HCT116 (cell line): ENCODE measurements around the gene CRYGA. TPM values are rescaled to one million over a fixed set of nuclear protein-coding genes. Genes with fewer than 3 reads are reported as not detected.

Experiments used
- ATAC-seq: fragments of 200-7000 bp; cut with Tn5 transposase; 2 replicates; pipeline ENCODE4 v1.9.1; 2020; ENCODE audit warnings: mild to moderate bottlenecking, moderate library complexity
- BruUV-seq: library from RNA; stranded (reverse); fragments of 400-500 nt; replicated peaks from 2 replicates; lab custom pipeline; 2021; lab: Mats Ljungman, UMichigan
- CTCF ChIA-PET: fragments of 300-600 bp; sonication (Branson Sonifier 250); formaldehyde crosslinking; loops from one replicate; lab custom pipeline; 2021; ENCODE audit warnings: antibody characterized with exemption; lab: Charles Lee
- POLR2A ChIA-PET: fragments of 300-600, 350-600 bp; sonication (Branson Sonifier 250); formaldehyde crosslinking; loops from one replicate; lab custom pipeline; 2021; ENCODE audit warnings: antibody characterized with exemption; lab: Charles Lee
- RAD21 ChIA-PET, 2 experiments: fragments of 300-600 bp; sonication (Branson Sonifier 250); formaldehyde crosslinking; loops; one replicate each; lab custom pipeline; 2023; ENCODE audit warnings: low total read pairs in 2 of 2; ENCODE audit not compliant: uncharacterized antibody in 2 of 2, unreplicated experiment in 2 of 2, low non-redundant PET in 1 of 2; lab: Charles Lee
- DNase-seq: peaks from one replicate; pipeline ENCODE4 v3.0.0-alpha.2; 2010; ENCODE audit warnings: low read depth, low spot score
- H2AFZ ChIP-seq: fragments of 200-600 bp; shearing (Covaris generic), sonication (generic); 2 replicates; pipeline ENCODE4 v1.6.1; 2017; ENCODE audit warnings: low read depth, mixed run types, mixed read lengths, antibody characterized with exemption, low read length; ENCODE audit not compliant: poor library complexity, severe bottlenecking
- H3K27ac ChIP-seq: 2 replicates; pipeline ENCODE4 v1.5.1; 2012; ENCODE audit warnings: low read depth, low read length
- H3K27me3 ChIP-seq: fragments of 200-600 bp; sonication (generic); 2 replicates; pipeline ENCODE4 v1.6.1; 2016; ENCODE audit warnings: mixed run types, low read length, mixed read lengths; ENCODE audit not compliant: insufficient read depth
- H3K36me3 ChIP-seq, 2 experiments: fragments of 200-500 bp in 1 of 2; fragments of 200-600 bp in 1 of 2; sonication (Bioruptor generic) in 1 of 2; sonication (generic) in 1 of 2; 2 replicates each; pipeline versions ENCODE4 v1.5.1 to v1.6.1; 2014 to 2016; ENCODE audit warnings: low read length in 2 of 2, inconsistent platforms in 1 of 2, mixed read lengths in 1 of 2, mixed run types in 1 of 2; ENCODE audit not compliant: insufficient read depth in 2 of 2, control insufficient read depth in 1 of 2
- H3K4me1 ChIP-seq, 2 experiments: fragments of 200-600 bp in 1 of 2; sonication (generic) in 1 of 2; 2 replicates each; pipeline versions ENCODE4 v1.5.1 to v1.6.1; 2012 to 2017; ENCODE audit warnings: low read length in 2 of 2, inconsistent platforms in 1 of 2, mild to moderate bottlenecking in 1 of 2, mixed read lengths in 1 of 2, mixed run types in 1 of 2, moderate library complexity in 1 of 2; ENCODE audit not compliant: insufficient read depth in 2 of 2, control insufficient read depth in 1 of 2
- H3K4me2 ChIP-seq: fragments of 200-600 bp; sonication (generic); 2 replicates; pipeline ENCODE4 v1.6.1; 2017; ENCODE audit warnings: mixed run types, low read length, mixed read lengths
- H3K4me3 ChIP-seq, 2 experiments: fragments of 200-600 bp in 1 of 2; sonication (generic) in 1 of 2; replicated peaks in 1 of 2; 2 replicates each; pipeline ENCODE4 v1.5.1; 2011 to 2016; ENCODE audit warnings: low read length in 2 of 2, control low read depth in 1 of 2, low read depth in 1 of 2, mild to moderate bottlenecking in 1 of 2, mixed read lengths in 1 of 2, mixed run types in 1 of 2
- H3K79me2 ChIP-seq: fragments of 200-600 bp; sonication (generic); 2 replicates; pipeline ENCODE4 v1.6.1; 2017; ENCODE audit warnings: mild to moderate bottlenecking, mixed run types, low read length, moderate library complexity, mixed read lengths; ENCODE audit not compliant: insufficient read depth
- H3K9ac ChIP-seq: fragments of 200-600 bp; sonication (generic); 2 replicates; pipeline ENCODE4 v1.6.1; 2016; ENCODE audit warnings: low read length, mixed read lengths
- H3K9me2 ChIP-seq: fragments of 200-600 bp; sonication (generic), shearing (Covaris generic); 2 replicates; pipeline ENCODE4 v1.6.1; 2017; ENCODE audit warnings: mixed run types, mild to moderate bottlenecking, moderate library complexity; ENCODE audit not compliant: insufficient read depth
- H3K9me3 ChIP-seq, 2 experiments: fragments of 200-500 bp in 1 of 2; fragments of 200-600 bp in 1 of 2; sonication (Bioruptor generic) in 1 of 2; sonication (generic) in 1 of 2; 2 replicates each; pipeline ENCODE4 v1.6.1; 2014 to 2017; ENCODE audit warnings: low read length in 2 of 2, mixed read lengths in 2 of 2, inconsistent platforms in 1 of 2, low read depth in 1 of 2, mild to moderate bottlenecking in 1 of 2, mixed run types in 1 of 2, moderate library complexity in 1 of 2; ENCODE audit not compliant: control insufficient read depth in 1 of 2, insufficient read depth in 1 of 2
- H4K20me1 ChIP-seq: fragments of 200-600 bp; sonication (generic), shearing (Covaris generic); 2 replicates; pipeline ENCODE4 v1.6.1; 2017; ENCODE audit warnings: mixed run types, mild to moderate bottlenecking, moderate library complexity; ENCODE audit not compliant: insufficient read depth
- CEBPB ChIP-seq: IDR thresholded peaks from 2 replicates; pipeline ENCODE4 v1.6.1; 2012; ENCODE audit warnings: low read depth
- EGR1 ChIP-seq: IDR thresholded peaks from 2 replicates; pipeline ENCODE4 v1.6.1; 2012; ENCODE audit warnings: low read depth
- ELF1 ChIP-seq: IDR thresholded peaks from 2 replicates; pipeline ENCODE4 v1.6.1; 2012; ENCODE audit warnings: low read depth, borderline replicate concordance
- EZH2 ChIP-seq: fragments of 200-600 bp; sonication (generic); IDR thresholded peaks from 2 replicates; pipeline ENCODE4 v1.6.1; 2017; ENCODE audit warnings: antibody characterized with exemption, mixed run types
- JUND ChIP-seq: IDR thresholded peaks from 2 replicates; pipeline ENCODE4 v1.6.1; 2012
- POLR2A ChIP-seq: IDR thresholded peaks from 2 replicates; pipeline ENCODE4 v1.7.0; 2011; ENCODE audit warnings: borderline replicate concordance; ENCODE audit not compliant: insufficient read depth, insufficient read length; ENCODE audit errors: extremely low read depth
- POLR2AphosphoS5 ChIP-seq: IDR thresholded peaks from 2 replicates; pipeline ENCODE4 v1.6.1; 2011; ENCODE audit warnings: mild to moderate bottlenecking, low read depth, low read length, moderate library complexity
- SP1 ChIP-seq: IDR thresholded peaks from 2 replicates; pipeline ENCODE4 v1.6.1; 2012; ENCODE audit warnings: low read depth
- TCF7L2 ChIP-seq: IDR thresholded peaks from 2 replicates; pipeline ENCODE4 v1.7.0; 2011; ENCODE audit warnings: borderline replicate concordance, inconsistent platforms; ENCODE audit not compliant: insufficient read depth, insufficient read length; ENCODE audit errors: extremely low read depth
- YY1 ChIP-seq: IDR thresholded peaks from 2 replicates; pipeline ENCODE4 v1.6.1; 2011; ENCODE audit warnings: low read length, low read depth, moderate library complexity, mild to moderate bottlenecking; ENCODE audit not compliant: insufficient replicate concordance; ENCODE audit errors: extremely low read depth
- ZBTB33 ChIP-seq: IDR thresholded peaks from 2 replicates; pipeline ENCODE4 v1.6.1; 2011; ENCODE audit warnings: mild to moderate bottlenecking, low read length, moderate library complexity; ENCODE audit not compliant: insufficient replicate concordance; ENCODE audit errors: extremely low read depth
- intact Hi-C: fragments of 100-400 bp; cut with micrococcal nuclease; formaldehyde crosslinking; loops from 2 replicates; pipeline ENCODE4 v1.10.0; 2022
- total RNA-seq: library from RNA; stranded (reverse); gene quantifications from one replicate; pipeline ENCODE4 v1.2.1, GENCODE V29; 2021; ENCODE audit not compliant: unreplicated experiment
- TF ChIP-seq, protein P1 (sequence below): IDR thresholded peaks from 2 replicates; pipeline ENCODE4 v1.6.1; 2012
- TF ChIP-seq, protein P2 (sequence below): IDR thresholded peaks from 2 replicates; pipeline ENCODE4 v1.6.1; 2012; ENCODE audit warnings: low read depth

The CRYGA gene
- total RNA-seq, 1 experiment from 2014 or later: not detected

DNA sequence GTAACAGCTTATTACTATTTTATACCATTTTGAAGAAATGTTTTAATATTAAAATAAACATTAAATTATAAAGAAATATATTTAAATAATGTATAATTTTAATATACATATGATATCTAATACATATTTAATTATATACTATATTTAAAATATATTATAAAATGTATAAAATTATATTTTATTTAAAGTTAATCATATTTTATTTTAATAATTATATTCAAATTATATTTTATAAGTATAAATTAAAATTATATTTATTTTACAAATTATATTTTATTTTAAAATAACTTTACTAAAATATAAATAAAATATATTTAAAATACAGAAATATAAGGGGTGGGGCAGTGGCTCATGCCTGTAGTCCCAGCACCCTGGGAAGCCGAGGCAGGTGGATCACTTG lies 41.1 kb downstream of the CRYGA start:
- H3K27me3 ChIP-seq: no peaks in the 10 kb centered on the region
- ChIA-PET CTCF (no interaction called here), POLR2A (no interaction called here), RAD21 (no interaction called here)
- no peak overlapping the region for H3K4me3 ChIP-seq
- no peaks in the 10 kb centered on the region for H3K36me3 ChIP-seq
- intact Hi-C loops: no loop called here
- no peaks in the 10 kb centered on the region for H4K20me1 ChIP-seq
- no peaks in the 10 kb centered on the region for H3K79me2 ChIP-seq
- no peak for TF ChIP-seq EZH2
- TF ChIP-seq YY1: no peak
- no peak for TF ChIP-seq ZBTB33
- no peak overlapping the region for H3K4me2 ChIP-seq
- DNase-seq (no peak), ATAC-seq (no peak)
- no TSS peak for BruUV-seq
- no peaks in the 10 kb centered on the region for H3K9me2 ChIP-seq
- no peaks in the 10 kb centered on the region for H3K9me3 ChIP-seq
- H3K9ac ChIP-seq: no peak overlapping the region
- no peak overlapping the region for H2AFZ ChIP-seq
- H3K4me1 ChIP-seq: no peaks in the 10 kb centered on the region
- H3K27ac ChIP-seq: no peak overlapping the region

GRCh38 chr2:208118918-208119317 lies 44.5 kb downstream of the CRYGA start:
- no peak for DNase-seq
- BruUV-seq: no TSS peak
- TF ChIP-seq, protein P1, sequence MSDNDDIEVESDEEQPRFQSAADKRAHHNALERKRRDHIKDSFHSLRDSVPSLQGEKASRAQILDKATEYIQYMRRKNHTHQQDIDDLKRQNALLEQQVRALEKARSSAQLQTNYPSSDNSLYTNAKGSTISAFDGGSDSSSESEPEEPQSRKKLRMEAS: no peak
- TF ChIP-seq POLR2A: no peak
- no peak for TF ChIP-seq ELF1
- no peak for TF ChIP-seq POLR2AphosphoS5
- TF ChIP-seq EGR1: no peak
- TF ChIP-seq SP1: no peak
- TF ChIP-seq JUND: no peak
- TF ChIP-seq CEBPB: no peak
- TF ChIP-seq ZBTB33: no peak
- TF ChIP-seq TCF7L2: no peak
- no peak for TF ChIP-seq EZH2
- TF ChIP-seq, protein P2, sequence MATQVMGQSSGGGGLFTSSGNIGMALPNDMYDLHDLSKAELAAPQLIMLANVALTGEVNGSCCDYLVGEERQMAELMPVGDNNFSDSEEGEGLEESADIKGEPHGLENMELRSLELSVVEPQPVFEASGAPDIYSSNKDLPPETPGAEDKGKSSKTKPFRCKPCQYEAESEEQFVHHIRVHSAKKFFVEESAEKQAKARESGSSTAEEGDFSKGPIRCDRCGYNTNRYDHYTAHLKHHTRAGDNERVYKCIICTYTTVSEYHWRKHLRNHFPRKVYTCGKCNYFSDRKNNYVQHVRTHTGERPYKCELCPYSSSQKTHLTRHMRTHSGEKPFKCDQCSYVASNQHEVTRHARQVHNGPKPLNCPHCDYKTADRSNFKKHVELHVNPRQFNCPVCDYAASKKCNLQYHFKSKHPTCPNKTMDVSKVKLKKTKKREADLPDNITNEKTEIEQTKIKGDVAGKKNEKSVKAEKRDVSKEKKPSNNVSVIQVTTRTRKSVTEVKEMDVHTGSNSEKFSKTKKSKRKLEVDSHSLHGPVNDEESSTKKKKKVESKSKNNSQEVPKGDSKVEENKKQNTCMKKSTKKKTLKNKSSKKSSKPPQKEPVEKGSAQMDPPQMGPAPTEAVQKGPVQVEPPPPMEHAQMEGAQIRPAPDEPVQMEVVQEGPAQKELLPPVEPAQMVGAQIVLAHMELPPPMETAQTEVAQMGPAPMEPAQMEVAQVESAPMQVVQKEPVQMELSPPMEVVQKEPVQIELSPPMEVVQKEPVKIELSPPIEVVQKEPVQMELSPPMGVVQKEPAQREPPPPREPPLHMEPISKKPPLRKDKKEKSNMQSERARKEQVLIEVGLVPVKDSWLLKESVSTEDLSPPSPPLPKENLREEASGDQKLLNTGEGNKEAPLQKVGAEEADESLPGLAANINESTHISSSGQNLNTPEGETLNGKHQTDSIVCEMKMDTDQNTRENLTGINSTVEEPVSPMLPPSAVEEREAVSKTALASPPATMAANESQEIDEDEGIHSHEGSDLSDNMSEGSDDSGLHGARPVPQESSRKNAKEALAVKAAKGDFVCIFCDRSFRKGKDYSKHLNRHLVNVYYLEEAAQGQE: no peak

More at GRCh38 chr2:208118918-208119317, 44.5 kb downstream of the CRYGA start:
- intact Hi-C loops: no loop called here
- no peaks in the 10 kb centered on the region for H3K4me1 ChIP-seq
- no peaks in the 10 kb centered on the region for H3K36me3 ChIP-seq
- H3K9me3 ChIP-seq: no peaks in the 10 kb centered on the region
- H3K27me3 ChIP-seq: no peaks in the 10 kb centered on the region
- ChIA-PET CTCF (no interaction called here), POLR2A (no interaction called here), RAD21 (no interaction called here)
- H2AFZ ChIP-seq: no peak overlapping the region
- no peaks in the 10 kb centered on the region for H4K20me1 ChIP-seq
- H3K27ac ChIP-seq: no peak overlapping the region
- ATAC-seq: no peak
- no peaks in the 10 kb centered on the region for H3K9me2 ChIP-seq
- no peak overlapping the region for H3K4me2 ChIP-seq
- H3K4me3 ChIP-seq: no peak overlapping the region
- H3K9ac ChIP-seq: no peak overlapping the region
- H3K79me2 ChIP-seq: no peaks in the 10 kb centered on the region
